HepG2 (cell line): ENCODE data around the gene SRP19. TPM values are rescaled to one million over a fixed set of nuclear protein-coding genes. Genes with fewer than 3 reads are reported as not detected.
A peak's percentile ranks its signal among the peaks of the same experiment; 100 is the strongest.

Experiments
- HCFC1 ChIP-seq: fragments of 150-350 bp; IDR thresholded peaks from 2 replicates; pipeline ENCODE4 v1.6.1; 2014; ENCODE audit warnings: low read depth, low read length
- HMGA1 ChIP-seq: sonication (generic); formaldehyde crosslinking; conservative IDR thresholded peaks from 2 replicates; pipeline ENCODE4 v1.4.0; 2020; ENCODE audit warnings: missing genetic modification reagents
- HMGXB3 ChIP-seq: sonication (generic); formaldehyde crosslinking; IDR thresholded peaks from 2 replicates; pipeline ENCODE4 v1.4.0; 2020; ENCODE audit warnings: missing genetic modification reagents, borderline replicate concordance
- PITX1 ChIP-seq: sonication (generic); formaldehyde crosslinking; IDR thresholded peaks from 2 replicates; pipeline ENCODE4 v1.5.1; 2020; ENCODE audit warnings: mild to moderate bottlenecking, missing genetic modification reagents
- PRDM4 ChIP-seq: sonication (generic); formaldehyde crosslinking; IDR thresholded peaks from 2 replicates; pipeline ENCODE4 v1.9.0; 2021; ENCODE audit warnings: missing genetic modification reagents, borderline replicate concordance
- RERE ChIP-seq: IDR thresholded peaks from 2 replicates; pipeline ENCODE4 v1.6.1; 2016; ENCODE audit warnings: low read depth, missing genetic modification reagents, missing compliant biosample characterization
- SMAD9 ChIP-seq: sonication (generic); formaldehyde crosslinking; IDR thresholded peaks from 2 replicates; pipeline ENCODE4 v1.5.1; 2020; ENCODE audit warnings: mild to moderate bottlenecking, missing genetic modification reagents
- SRSF1 ChIP-seq: fragments of 200-400 bp; formaldehyde crosslinking; optimal IDR thresholded peaks from 2 replicates; pipeline ENCODE3; 2017; ENCODE audit warnings: mild to moderate bottlenecking, low read depth, low read length, moderate library complexity
- U2AF1 ChIP-seq: fragments of 200-400 bp; formaldehyde crosslinking; optimal IDR thresholded peaks from 2 replicates; pipeline ENCODE3; 2017; ENCODE audit warnings: mild to moderate bottlenecking, low read depth, low read length
- YEATS2 ChIP-seq: sonication (generic); formaldehyde crosslinking; IDR thresholded peaks from 2 replicates; pipeline ENCODE4 v1.4.0; 2020; ENCODE audit warnings: missing genetic modification reagents, borderline replicate concordance
- ZC3H13 ChIP-seq: sonication (generic); formaldehyde crosslinking; IDR thresholded peaks from 2 replicates; pipeline ENCODE4 v1.8.1; 2023; ENCODE audit warnings: mild to moderate bottlenecking, missing genetic modification reagents, moderate library complexity
- ZNF460 ChIP-seq: sonication (generic); formaldehyde crosslinking; IDR thresholded peaks from 2 replicates; pipeline ENCODE4 v1.5.1; 2020; ENCODE audit warnings: missing genetic modification reagents, mild to moderate bottlenecking, borderline replicate concordance
- ZNF547 ChIP-seq: sonication (generic); formaldehyde crosslinking; IDR thresholded peaks from 2 replicates; pipeline ENCODE4 v1.5.1; 2020; ENCODE audit warnings: mild to moderate bottlenecking, missing genetic modification reagents
- ZNF597 ChIP-seq: sonication (generic); formaldehyde crosslinking; IDR thresholded peaks from 2 replicates; pipeline ENCODE4 v1.5.0; 2020; ENCODE audit warnings: missing genetic modification reagents
- ZNF615 ChIP-seq: sonication (generic); formaldehyde crosslinking; IDR thresholded peaks from 2 replicates; pipeline ENCODE4 v1.5.0; 2020; ENCODE audit warnings: mild to moderate bottlenecking, missing genetic modification reagents, borderline replicate concordance
- polyA plus RNA-seq, 8 experiments: library from polyadenylated mRNA; depleted of rRNA in 3 of 8; stranded (reverse) in 7 of 8; unstranded in 1 of 8; fragments of >200 nt; fragmentation: Illumina TruSeq in 4 of 8; extraction: Trizol in 4 of 8; gene quantifications; 2 replicates each; pipeline versions ENCODE4 v1.2.1 to v1.2.3, GENCODE V29; 2011 to 2016; ENCODE audit warnings: low read depth in 4 of 8, missing spikeins in 1 of 8, mixed read lengths in 1 of 8; ENCODE audit not compliant: insufficient read depth in 1 of 8
- total RNA-seq, 5 experiments: library from RNA; depleted of rRNA; stranded (reverse); fragments of >200 nt; fragmentation: Illumina TruSeq; extraction: Trizol; gene quantifications; 2 replicates each; pipeline ENCODE4 v1.2.3, GENCODE V29; 2016; ENCODE audit warnings: low read depth in 1 of 5

The SRP19 gene
- total and polyA plus RNA-seq, 2 of the 13 experiments (the other 11 are each of a cell fraction or from before 2014, with no cell fraction given): 46.9 to 143 TPM

GRCh38 chr5:112860929-112861637 is at the start of gene SRP19 (continued):
- TF ChIP-seq RERE (CRISPR knock-in tag): peak; percentile 47; the same call in 1 of the 2 replicates
- no peak for TF ChIP-seq U2AF1
- peak; percentile 82; the same call in 1 of the 2 replicates for TF ChIP-seq ZNF615
- TF ChIP-seq HMGA1 (CRISPR knock-in tag): no peak
- peak; percentile 62; the same call in 1 of the 2 replicates for TF ChIP-seq ZC3H13 (CRISPR knock-in tag)
- TF ChIP-seq PRDM4 (CRISPR knock-in tag): peak; percentile 75; the same call in 1 of the 2 replicates
- TF ChIP-seq ZNF597 (CRISPR knock-in tag): no peak
- TF ChIP-seq YEATS2 (CRISPR knock-in tag): peak; percentile 95
- TF ChIP-seq SMAD9: no peak
- TF ChIP-seq ZNF547 (CRISPR knock-in tag): peak; percentile 97
- TF ChIP-seq HCFC1: peak; percentile 55
- peak; percentile 87; the same call in 1 of the 2 replicates for TF ChIP-seq HMGXB3 (CRISPR knock-in tag)
- TF ChIP-seq PITX1 (CRISPR knock-in tag): peak; percentile 81
- TF ChIP-seq SRSF1: no peak
- TF ChIP-seq ZNF460 (CRISPR knock-in tag): no peak
